HuH-7 (cell line): ENCODE data around the gene IZUMO4.

Experiments used
- DNase-seq: peaks from one replicate; pipeline ENCODE4 v3.0.0; 2011; ENCODE audit warnings: low spot score

Gene IZUMO4

GRCh38 chr19:2058570-2059421, 37.9 kb upstream of the IZUMO4 start:
- DNase-seq: no peak

- DNase-seq: peak; percentile 73
Observed at GRCh38 chr19:2059422-2060201, 37.1 kb upstream of the IZUMO4 start.

- peak; percentile 61 for DNase-seq
Observed at GRCh38 chr19:2060884-2061494, 35.7 kb upstream of the IZUMO4 start.

- DNase-seq: peak; percentile 96
Observed at GRCh38 chr19:2061495-2062388, 35.0 kb upstream of the IZUMO4 start.

- DNase-seq: no peak
Observed at GRCh38 chr19:2062389-2062729, 34.4 kb upstream of the IZUMO4 start.

GRCh38 chr19:2062770-2063169, 33.9 kb upstream of the IZUMO4 start:
- no peak for DNase-seq

GRCh38 chr19:2063824-2064223, 32.9 kb upstream of the IZUMO4 start:
- DNase-seq: no peak

GRCh38 chr19:2064395-2064787, 32.3 kb upstream of the IZUMO4 start:
- DNase-seq: no peak

- no peak for DNase-seq
Observed at GRCh38 chr19:2064788-2065524, 31.8 kb upstream of the IZUMO4 start.

- DNase-seq: no peak
Observed at GRCh38 chr19:2070436-2070827, 26.3 kb upstream of the IZUMO4 start.

- DNase-seq: no peak
Observed at GRCh38 chr19:2070986-2071673, 25.6 kb upstream of the IZUMO4 start.

- no peak for DNase-seq
Observed at GRCh38 chr19:2072757-2073551, 23.8 kb upstream of the IZUMO4 start.

GRCh38 chr19:2076526-2076944, 20.2 kb upstream of the IZUMO4 start:
- no peak for DNase-seq

GRCh38 chr19:2077398-2077797, 19.3 kb upstream of the IZUMO4 start:
- no peak for DNase-seq

GRCh38 chr19:2077833-2078619, 18.7 kb upstream of the IZUMO4 start:
- DNase-seq: no peak

- no peak for DNase-seq
Observed at GRCh38 chr19:2079076-2079864, 17.4 kb upstream of the IZUMO4 start.

- DNase-seq: no peak
Observed at GRCh38 chr19:2079865-2080301, 16.8 kb upstream of the IZUMO4 start.
